EL (cell line): ENCODE measurements around the gene AFMID.

Experiments
- DNase-seq: peaks from one replicate; pipeline ENCODE4 v3.0.0-alpha.2; 2016

Gene AFMID

DNA sequence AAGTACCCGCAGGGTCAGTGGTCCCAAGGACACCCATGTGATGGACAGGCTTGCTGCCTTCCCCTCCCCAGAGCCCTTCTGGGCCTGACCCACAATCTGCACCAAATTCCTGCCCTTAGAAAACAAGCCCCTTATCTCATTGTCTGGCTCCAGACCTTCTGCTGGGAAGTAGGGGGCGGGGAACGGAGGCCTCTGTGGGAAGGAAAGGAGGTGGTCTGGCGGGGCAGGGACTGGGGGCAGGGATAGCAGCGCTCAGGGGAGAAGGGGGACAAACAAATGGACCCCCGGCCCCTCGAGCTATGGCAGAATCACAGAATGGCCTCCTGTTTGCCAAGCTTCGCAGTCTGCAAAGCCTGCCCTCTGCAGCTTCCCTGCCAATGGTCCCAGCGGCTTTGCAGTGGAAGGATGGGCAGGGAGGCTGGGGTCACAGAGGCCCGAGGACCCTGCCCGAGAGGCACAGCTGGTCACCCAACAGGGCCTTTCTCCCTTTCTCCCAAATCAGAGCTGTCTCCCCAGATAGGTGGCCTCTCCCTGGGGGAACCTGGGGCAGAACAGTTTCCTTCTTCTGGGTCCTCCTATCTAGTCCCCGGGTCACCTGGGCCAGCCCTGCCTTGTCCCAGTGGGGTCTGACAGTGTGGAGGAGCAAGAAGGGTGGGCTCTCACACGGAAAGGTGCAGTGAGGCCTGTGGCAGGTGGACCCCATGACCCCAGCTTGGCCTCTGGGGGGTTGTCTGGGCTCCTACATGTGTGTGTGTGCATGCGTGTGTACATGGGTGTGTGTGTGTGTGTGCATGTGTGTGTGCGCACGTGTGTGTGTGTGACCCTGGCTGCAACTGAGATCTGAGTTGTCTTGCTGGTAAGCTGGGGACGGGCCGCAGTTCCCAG, 69.8 kb downstream of the AFMID start:
- no peak for DNase-seq
